Stimulated activated CD4-positive, alpha-beta T cell treated with anti-CD3 and anti-CD28 coated beads, Interleukin-12 subunit alpha, Interleukin-12 subunit beta, amount 100 ng/mL, for 4 hours (primary cell): ENCODE data around the gene KAT7.

Experiments
- DNase-seq: peaks from one replicate; pipeline ENCODE4 v3.0.0-alpha.2; 2020

KAT7 gene

GRCh38 chr17:49843774-49844350, 55.4 kb downstream of the KAT7 start:
- no peak for DNase-seq

GRCh38 chr17:49845321-49845720, 56.8 kb downstream of the KAT7 start:
- no peak for DNase-seq

GRCh38 chr17:49846938-49847712, 58.6 kb downstream of the KAT7 start:
- DNase-seq, result no peak

- DNase-seq, result no peak
Observed at GRCh38 chr17:49848019-49848473, 59.6 kb downstream of the KAT7 start, which contains the start of gene TAC4. Gene TAC4 (minus strand): TSS chr17:49848069. CDS start chr17:49848017, 52 bp downstream.

- no peak for DNase-seq
Observed at GRCh38 chr17:49848739-49849138, 60.3 kb downstream of the KAT7 start.

GRCh38 chr17:49850218-49850610, 61.7 kb downstream of the KAT7 start:
- DNase-seq, result no peak

GRCh38 chr17:49850772-49851386, 62.4 kb downstream of the KAT7 start:
- no peak for DNase-seq

GRCh38 chr17:49851387-49852291, 63.2 kb downstream of the KAT7 start:
- peak; percentile 72 for DNase-seq

GRCh38 chr17:49853470-49854015, 65.1 kb downstream of the KAT7 start:
- no peak for DNase-seq

- DNase-seq, result no peak
Observed at GRCh38 chr17:49854126-49854525, 65.6 kb downstream of the KAT7 start.

GRCh38 chr17:49858796-49859195, 70.3 kb downstream of the KAT7 start:
- no peak for DNase-seq

- DNase-seq, result no peak
Observed at GRCh38 chr17:49859991-49860953, 71.8 kb downstream of the KAT7 start.

- DNase-seq, result peak; percentile 59
Observed at GRCh38 chr17:49861150-49861884, 72.8 kb downstream of the KAT7 start.

GRCh38 chr17:49862781-49863331, 74.4 kb downstream of the KAT7 start:
- DNase-seq, result no peak

GRCh38 chr17:49866019-49866380, 77.5 kb downstream of the KAT7 start:
- no peak for DNase-seq

- no peak for DNase-seq
Observed at GRCh38 chr17:49866882-49867413, 78.5 kb downstream of the KAT7 start.

- no peak for DNase-seq
Observed at GRCh38 chr17:49869038-49869374, 80.5 kb downstream of the KAT7 start.

GRCh38 chr17:49870298-49870697, 81.8 kb downstream of the KAT7 start:
- DNase-seq, result no peak

GRCh38 chr17:49871211-49871610, 82.7 kb downstream of the KAT7 start:
- DNase-seq, result no peak

GRCh38 chr17:49872754-49873377, 84.4 kb downstream of the KAT7 start:
- DNase-seq, result no peak
